Heart left ventricle (tissue), 16 donors: ENCODE results near the gene DIS3L2. TPM values are rescaled to one million over a fixed set of nuclear protein-coding genes. Genes with fewer than 3 reads are reported as not detected.

Experiments used
- ATAC-seq, 4 donors: fragments of 200-7000 bp; cut with Tn5 transposase; one replicate each; pipeline ENCODE4 v1.9.1; 2020 to 2022; ENCODE audit warnings: moderate library complexity in 4 of 4, mild to moderate bottlenecking in 3 of 4, moderate number of reproducible peaks in 1 of 4
- DNase-seq, 5 donors: peaks; one replicate each; pipeline ENCODE4 v3.0.0-alpha.2; 2020
- H3K27ac ChIP-seq, 12 donors: fragments of 200-600 bp; sonication (generic) in 4 of 12; one replicate each; pipeline versions ENCODE4 v1.5.0 to v1.8.0; 2016 to 2022; ENCODE audit warnings: mild to moderate bottlenecking in 2 of 12
- H3K27me3 ChIP-seq, 9 donors: fragments of 200-600 bp; sonication (generic) in 2 of 9; one replicate each; pipeline versions ENCODE4 v1.5.1 to v1.8.0; 2016 to 2022; ENCODE audit warnings: mild to moderate bottlenecking in 3 of 9
- H3K36me3 ChIP-seq, 9 donors: fragments of 200-600 bp; sonication (generic) in 2 of 9; one replicate each; pipeline versions ENCODE4 v1.5.0 to v1.8.0; 2018 to 2022; ENCODE audit warnings: mild to moderate bottlenecking in 2 of 9
- H3K4me1 ChIP-seq, 12 donors: fragments of 200-600 bp; sonication (generic) in 4 of 12; one replicate each; pipeline versions ENCODE4 v1.5.0 to v1.8.0; 2016 to 2022; ENCODE audit warnings: mild to moderate bottlenecking in 3 of 12
- H3K4me3 ChIP-seq, 12 donors: fragments of 200-600 bp; sonication (generic) in 4 of 12; one replicate each; pipeline versions ENCODE4 v1.5.0 to v1.8.0; 2017 to 2022; ENCODE audit warnings: mild to moderate bottlenecking in 9 of 12, moderate library complexity in 4 of 12
- H3K9me3 ChIP-seq, 12 donors: fragments of 200-600 bp; sonication (generic) in 4 of 12; one replicate each; pipeline versions ENCODE4 v1.5.0 to v1.8.0; 2016 to 2022; ENCODE audit warnings: mild to moderate bottlenecking in 1 of 12
- CTCF ChIP-seq, 12 donors: fragments of 200-600 bp; sonication (generic) in 4 of 12; IDR thresholded peaks; one replicate each; pipeline versions ENCODE4 v1.5.0 to v1.8.0; 2018 to 2022; ENCODE audit warnings: antibody characterized with exemption in 12 of 12, mild to moderate bottlenecking in 5 of 12
- POLR2A ChIP-seq, 2 donors: fragments of 450-650 bp; IDR thresholded peaks; one replicate each; pipeline ENCODE4 v1.6.1; 2017; ENCODE audit warnings: antibody characterized with exemption in 2 of 2, mild to moderate bottlenecking in 2 of 2, moderate library complexity in 2 of 2
- WGBS, 4 donors: extraction: QIAGEN DNeasy Blood & Tissue Kit in 2 of 4; methylation state at CpG; one replicate each; pipeline versions ENCODE4 v1.1.5 to v1.1.7; 2013 to 2018; 5-methylcytosine and 5-hydroxymethylcytosine counted together
- intact Hi-C, 10 donors: fragments of 100-400 bp; cut with DNase I; formaldehyde crosslinking; loops; one replicate each; pipeline versions ENCODE4 v1.11.1 to v1.14.2; 2022
- polyA plus RNA-seq, 2 donors: library from polyadenylated mRNA; stranded (reverse); fragments of 200-250 nt; gene quantifications; one replicate each; pipeline ENCODE4 v1.2.3, GENCODE V29; 2013
- total RNA-seq, 9 donors: library from RNA; depleted of rRNA in 2 of 9; stranded (reverse); fragments of >200 nt in 2 of 9; fragmentation: NEBNext Ultra II Directional in 3 of 9; extraction: Animal tissue kit (Norgen Biotek cat#: 25700) in 3 of 9; gene quantifications; one replicate each; pipeline versions ENCODE4 v1.1.0 to v1.2.4, GENCODE V29; 2016 to 2023
- donor health status: ischemic (EF 13 %, LVEDD 7.1; RV severe dilation, severe dysfunction).
- donor health status: healthy with polysubstance abuse.
- donor health status: DM: no; HTN: yes; CAD: no.
- donor health status: DM: no; HTN: no; CAD: no.
- donor health status: ischemic (EF 25% LVEDD 6.9; RV normal size, moderate dysfunction).
- donor health status: ischemic (EF 25% LVEDD 5.7; RV mildly dilated, moderate dysfunction).
- donor health status: healthy.
- donor health status: DM: yes; HTN: yes; CAD: no.
- donor health status: ischemic (EF 35%, LVEDD 5.7; RV mildly dilated, moderate dysfunction).
- donor health status: nonischemic (EF 11% LVEDD 7.7; RV severe dilation, severe dysfunction).
- donor health status: DM: yes; HTN: yes; CAD: no.
- donor health status: PGD.
- donor health status: ischemic (EF 29% LVEDD 5.4; RV normal size, mild dysfunction).
- donor health status: nonischemic (EF 23%, LVEDD 6.1; RV moderate dilation, normal function).

The DIS3L2 gene
- total and polyA plus RNA-seq, 11 donors, result 12.4 to 27.3 (median 21.8) TPM

DNA sequence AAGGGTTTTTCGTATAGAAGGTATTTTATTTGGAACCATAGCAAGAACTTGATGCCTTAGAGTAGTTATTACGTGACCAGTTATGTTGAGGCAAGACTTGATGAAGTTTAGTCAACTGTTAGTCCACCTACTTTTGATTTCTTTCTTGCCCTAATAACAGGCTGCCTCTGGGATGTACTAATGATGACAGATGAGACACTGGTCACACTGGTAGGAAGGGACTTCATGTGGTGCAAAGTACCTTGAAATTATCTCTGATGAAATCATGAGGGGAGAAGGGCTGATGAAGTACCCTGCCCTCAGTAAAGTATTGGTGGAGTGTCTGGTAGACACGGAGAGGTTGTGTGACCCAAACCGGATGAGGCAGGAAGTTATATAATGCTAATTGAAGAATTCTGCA is 5.4 kb downstream of the DIS3L2 start:
- no peaks in the 10 kb centered on the region for H3K27me3 ChIP-seq
- H3K27ac ChIP-seq, result no peak overlapping the region
- TF ChIP-seq POLR2A (IDR thresholded peaks at IDR 0.05) (no peak), CTCF (IDR thresholded peaks at IDR 0.05) (no peak)
- WGBS, 4 donors, result 70 to 80% (median 72%) methylated on average over 4 of the region's 4 CpGs
- intact Hi-C loops, result no loop called here
- H3K4me1 ChIP-seq, result peaks cover 0 to 25% (median 12%) of the 10 kb centered on the region in 12 donors
- no peaks in the 10 kb centered on the region for H3K9me3 ChIP-seq
- no peaks in the 10 kb centered on the region for H3K36me3 ChIP-seq
- no peak overlapping the region for H3K4me3 ChIP-seq
- ATAC-seq (no peak), DNase-seq (no peak)

- 93 to 95% (median 94%) methylated on average over 6 of the region's 6 CpGs for WGBS, 4 donors
- no peak for ATAC-seq
- H3K27me3 ChIP-seq, result no peaks in the 10 kb centered on the region
Measured at GRCh38 chr2:231968820-231969219, 7.3 kb downstream of the DIS3L2 start.

GRCh38 chr2:231970461-231970860 is 8.9 kb downstream of the DIS3L2 start:
- intact Hi-C loops, result no loop called here
- Histone ChIP-seq H3K36me3 (peaks cover 0 to 13% (median 0%) of the 10 kb centered on the region in 9 donors), H3K27me3 (no peaks in the 10 kb centered on the region), H3K4me1 (peaks cover 0 to 7% (median 0%) of the 10 kb centered on the region in 12 donors), H3K4me3 (no peak overlapping the region), H3K27ac (no peak overlapping the region), H3K9me3 (no peaks in the 10 kb centered on the region)
- WGBS, 4 donors, result 94 to 97% (median 96%) methylated on average over 3 of the region's 3 CpGs
- no peak for ATAC-seq
- DNase-seq, result no peak
- TF ChIP-seq POLR2A (IDR thresholded peaks at IDR 0.05) (no peak), CTCF (IDR thresholded peaks at IDR 0.05) (no peak)

More at GRCh38 chr2:231968820-231969219, 7.3 kb downstream of the DIS3L2 start:
- DNase-seq, result no peak
- Histone ChIP-seq H3K4me1 (peaks cover 0 to 7% (median 0%) of the 10 kb centered on the region in 12 donors), H3K36me3 (peaks cover 0 to 13% (median 0%) of the 10 kb centered on the region in 9 donors), H3K4me3 (no peak overlapping the region), H3K9me3 (no peaks in the 10 kb centered on the region), H3K27ac (no peak overlapping the region)
- no peak for TF ChIP-seq CTCF (IDR thresholded peaks at IDR 0.05)
- TF ChIP-seq POLR2A (IDR thresholded peaks at IDR 0.05), result no peak
- intact Hi-C loops, result no loop called here

- DNase-seq, result no peak
- no peak for ATAC-seq
- Histone ChIP-seq H3K9me3 (no peaks in the 10 kb centered on the region), H3K36me3 (peaks cover 0 to 13% (median 0%) of the 10 kb centered on the region in 9 donors), H3K27me3 (no peaks in the 10 kb centered on the region), H3K4me3 (no peak overlapping the region), H3K4me1 (no peaks in the 10 kb centered on the region), H3K27ac (no peak overlapping the region)
- no peak for TF ChIP-seq POLR2A (IDR thresholded peaks at IDR 0.05)
- no peak for TF ChIP-seq CTCF (IDR thresholded peaks at IDR 0.05)
- intact Hi-C loops, result no loop called here
- WGBS, 4 donors, result 91 to 98% (median 97%) methylated on average over 2 of the region's 2 CpGs
Measured at GRCh38 chr2:231975001-231975400, 13.5 kb downstream of the DIS3L2 start.
